ELR (cell line): ENCODE results near the gene APAF1.
A peak's percentile ranks its signal among the peaks of the same experiment; 100 is the strongest.
"Not testable (repeated sequence)": the region's sequence is repeated elsewhere in the genome, so short reads cannot be mapped to it uniquely, and the experiment has no call there.

Source experiments
- DNase-seq: peaks from one replicate; pipeline ENCODE4 v3.0.0-alpha.2; 2015; ENCODE audit warnings: low read depth

Gene APAF1

GRCh38 chr12:98644712-98645571 is at the start of gene APAF1, which contains the start of gene IKBIP:
Gene APAF1, plus strand, starts transcription at chr12:98645290. Its CDS starts 3,070 bp downstream, at chr12:98648360.
Gene IKBIP, minus strand, starts transcription at chr12:98644788. Its CDS starts 87 bp downstream, at chr12:98644701.
- peak; percentile 96 for DNase-seq

GRCh38 chr12:98597313-98597712 is 47.8 kb upstream of the APAF1 start:
- not testable (repeated sequence) for DNase-seq

- no peak for DNase-seq
These were observed 43.2 kb upstream of the APAF1 start for GRCh38 chr12:98601924-98602323.

DNA sequence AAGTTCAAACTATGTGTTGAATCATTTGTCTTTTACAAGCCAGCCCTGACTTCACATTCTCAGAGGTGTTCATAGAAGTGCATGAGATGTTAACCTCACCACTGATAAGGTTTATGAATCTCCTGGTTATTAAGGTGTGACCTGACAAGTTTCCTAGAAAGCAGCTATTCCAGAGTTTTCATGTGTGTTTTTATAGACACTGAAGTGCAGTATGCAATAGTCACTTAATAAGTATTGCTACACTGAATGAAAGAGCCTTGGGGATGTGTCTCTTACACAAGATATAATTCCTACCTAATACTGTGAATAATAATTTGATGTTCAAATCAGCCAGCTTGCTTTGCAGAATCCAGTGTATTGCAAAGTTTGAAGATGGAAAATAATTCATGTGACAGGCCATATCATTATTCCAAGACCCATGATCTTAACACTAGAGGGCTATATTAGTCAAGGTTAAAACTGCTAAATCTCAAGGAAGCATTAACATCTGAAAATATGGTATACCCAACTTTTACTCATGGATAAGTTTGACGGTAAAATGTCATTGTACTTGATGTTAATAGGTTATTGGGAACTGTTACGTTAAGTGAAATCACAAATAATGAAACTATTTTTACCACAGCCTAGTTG is 38.6 kb upstream of the APAF1 start:
- peak; percentile 13 for DNase-seq

DNA sequence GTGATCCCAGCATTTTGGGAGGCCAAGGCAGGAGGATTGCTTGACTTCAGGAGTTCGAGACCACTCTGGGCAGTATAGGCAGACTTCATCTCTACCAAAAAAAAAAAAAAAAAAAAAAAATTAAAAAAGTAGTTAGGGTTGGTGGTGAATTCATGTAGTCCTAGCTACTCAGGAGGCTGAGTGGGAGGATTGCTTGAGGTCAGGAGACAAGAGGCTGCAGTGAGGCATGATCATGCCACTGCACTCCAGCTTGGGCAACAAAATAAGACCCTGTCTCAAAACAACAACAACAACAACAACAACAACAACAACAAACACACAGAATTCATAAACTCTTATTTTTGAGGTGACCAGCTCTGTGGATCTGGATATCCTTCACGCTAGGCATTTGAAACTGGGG is 34.5 kb upstream of the APAF1 start:
- no peak for DNase-seq

DNA sequence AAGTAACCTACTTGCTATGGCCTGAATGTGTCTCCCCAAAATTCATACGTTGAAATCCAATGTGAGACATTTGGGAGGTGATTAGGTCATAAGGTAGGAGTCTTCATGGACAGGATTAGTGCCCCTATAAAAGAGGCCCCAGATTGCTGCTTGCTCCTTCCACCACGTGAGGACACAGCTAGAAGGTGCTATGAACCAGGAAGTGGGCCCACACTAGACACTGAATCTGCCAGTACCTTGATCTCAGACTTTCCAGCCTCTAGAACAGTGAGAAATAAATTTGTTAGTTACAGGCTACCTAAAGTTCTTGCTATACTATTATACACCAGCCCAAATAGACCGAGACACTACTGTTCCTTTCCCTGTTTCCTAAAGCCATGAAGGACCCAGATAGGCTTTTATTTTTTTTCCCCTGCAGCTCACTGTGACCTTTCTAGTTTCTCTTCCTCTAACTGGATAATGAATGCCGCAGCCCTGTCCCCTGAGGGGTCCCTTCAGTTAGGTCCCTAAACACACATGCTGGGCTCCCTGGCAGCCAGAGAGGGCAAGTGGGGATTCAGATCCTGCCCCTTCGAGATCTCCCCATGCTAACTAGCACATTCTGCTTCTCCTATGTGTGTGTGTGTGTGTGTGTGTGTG is 32.3 kb upstream of the APAF1 start:
- DNase-seq = no peak

GRCh38 chr12:98618952-98619351 is 26.1 kb upstream of the APAF1 start:
- no peak for DNase-seq

GRCh38 chr12:98635657-98636323 is 9.3 kb upstream of the APAF1 start:
- peak; percentile 87 for DNase-seq

DNA sequence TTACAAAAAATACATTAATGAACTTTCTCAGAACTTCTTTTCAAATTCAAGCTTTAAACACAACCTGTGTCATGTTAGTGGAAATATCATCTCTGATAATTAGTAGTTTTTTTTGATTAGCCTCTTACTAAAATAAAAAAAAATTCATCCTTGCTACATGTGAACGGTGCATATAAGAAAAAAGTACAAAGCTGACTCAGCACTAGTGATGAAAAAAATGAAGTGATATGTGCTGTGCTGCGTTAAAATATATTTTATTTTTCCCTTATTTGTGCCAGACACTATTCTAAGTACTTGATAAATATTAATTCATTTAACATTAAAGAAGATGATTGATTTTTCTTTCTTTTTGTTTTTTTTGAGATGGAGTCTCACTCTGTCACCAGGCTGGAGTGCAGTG is 8.0 kb upstream of the APAF1 start:
- DNase-seq = no peak

- no peak for DNase-seq
These were observed 7.1 kb upstream of the APAF1 start for GRCh38 chr12:98638009-98638408.

- DNase-seq = no peak
These were observed 5.6 kb upstream of the APAF1 start for GRCh38 chr12:98639491-98639890.

GRCh38 chr12:98642801-98643200 is 2.3 kb upstream of the APAF1 start:
- not testable (repeated sequence) for DNase-seq

GRCh38 chr12:98644433-98644711 is 718 bp upstream of the APAF1 start:
- DNase-seq = peak; percentile 70

DNA sequence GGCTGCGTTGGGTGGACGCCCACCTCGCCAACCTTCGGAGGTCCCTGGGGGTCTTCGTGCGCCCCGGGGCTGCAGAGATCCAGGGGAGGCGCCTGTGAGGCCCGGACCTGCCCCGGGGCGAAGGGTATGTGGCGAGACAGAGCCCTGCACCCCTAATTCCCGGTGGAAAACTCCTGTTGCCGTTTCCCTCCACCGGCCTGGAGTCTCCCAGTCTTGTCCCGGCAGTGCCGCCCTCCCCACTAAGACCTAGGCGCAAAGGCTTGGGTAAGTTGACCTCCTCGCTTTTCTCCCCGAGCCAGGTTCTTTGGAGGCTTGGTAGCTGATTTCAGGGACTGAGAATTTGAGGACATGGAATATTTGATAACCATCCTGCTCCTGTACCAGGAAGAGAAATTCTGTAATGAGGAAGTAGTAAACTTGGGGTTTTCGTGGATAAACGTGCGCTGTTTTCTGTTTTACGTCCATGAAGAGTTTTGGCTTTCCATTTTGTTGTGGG is 530 bp downstream of the APAF1 start:
- DNase-seq = peak; percentile 38

GRCh38 chr12:98646294-98647090 is 1.4 kb downstream of the APAF1 start:
- DNase-seq = peak; percentile 69

DNA sequence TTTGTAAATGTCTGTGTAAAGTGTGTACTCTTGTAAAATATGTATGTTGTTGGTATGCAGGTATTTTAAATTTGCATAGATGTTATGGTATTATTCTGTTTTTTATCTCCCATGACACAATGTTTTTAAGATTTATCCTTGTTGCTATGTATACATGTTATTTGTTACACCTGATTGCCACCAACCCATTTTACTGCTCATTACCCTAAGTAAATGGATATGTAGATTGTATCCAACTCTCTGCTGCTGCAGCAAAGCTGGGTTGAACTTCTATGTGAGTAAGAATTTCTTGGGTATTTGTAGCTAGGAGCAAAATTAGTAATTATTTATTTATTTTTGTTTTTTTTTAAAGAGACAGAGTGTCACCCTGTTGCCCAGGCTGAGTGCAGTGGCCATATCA is 6.2 kb downstream of the APAF1 start:
- peak; percentile 23 for DNase-seq

DNA sequence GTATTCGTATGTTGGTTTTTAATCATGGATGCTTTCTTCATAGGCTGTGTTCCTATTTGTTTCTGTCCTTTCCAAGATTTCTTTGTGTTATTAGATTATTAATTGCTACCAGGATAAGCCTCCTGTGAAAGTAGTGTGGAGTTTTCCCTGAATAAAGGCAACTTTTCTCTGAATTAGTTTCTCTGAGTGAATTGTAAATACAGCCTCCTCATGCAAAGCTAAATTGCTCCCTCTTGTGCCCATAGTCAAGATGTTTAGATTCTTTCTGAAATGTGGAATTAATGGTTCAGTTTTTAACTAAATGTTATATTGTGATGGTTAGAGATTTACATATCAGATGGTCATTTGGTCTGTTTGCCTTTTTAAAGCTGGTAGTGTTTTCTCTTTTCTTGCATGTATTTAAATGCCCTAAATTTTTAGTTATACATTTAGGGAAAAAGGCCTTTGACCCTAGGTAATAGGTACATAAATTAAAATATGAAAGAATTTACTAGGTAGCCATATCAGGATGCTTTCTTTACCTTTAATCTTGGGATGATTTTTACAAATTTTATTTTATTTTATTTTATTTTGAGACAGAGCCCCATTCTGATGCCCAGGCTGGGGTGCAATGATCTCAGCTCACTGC is 8.9 kb downstream of the APAF1 start:
- peak; percentile 76 for DNase-seq

DNA sequence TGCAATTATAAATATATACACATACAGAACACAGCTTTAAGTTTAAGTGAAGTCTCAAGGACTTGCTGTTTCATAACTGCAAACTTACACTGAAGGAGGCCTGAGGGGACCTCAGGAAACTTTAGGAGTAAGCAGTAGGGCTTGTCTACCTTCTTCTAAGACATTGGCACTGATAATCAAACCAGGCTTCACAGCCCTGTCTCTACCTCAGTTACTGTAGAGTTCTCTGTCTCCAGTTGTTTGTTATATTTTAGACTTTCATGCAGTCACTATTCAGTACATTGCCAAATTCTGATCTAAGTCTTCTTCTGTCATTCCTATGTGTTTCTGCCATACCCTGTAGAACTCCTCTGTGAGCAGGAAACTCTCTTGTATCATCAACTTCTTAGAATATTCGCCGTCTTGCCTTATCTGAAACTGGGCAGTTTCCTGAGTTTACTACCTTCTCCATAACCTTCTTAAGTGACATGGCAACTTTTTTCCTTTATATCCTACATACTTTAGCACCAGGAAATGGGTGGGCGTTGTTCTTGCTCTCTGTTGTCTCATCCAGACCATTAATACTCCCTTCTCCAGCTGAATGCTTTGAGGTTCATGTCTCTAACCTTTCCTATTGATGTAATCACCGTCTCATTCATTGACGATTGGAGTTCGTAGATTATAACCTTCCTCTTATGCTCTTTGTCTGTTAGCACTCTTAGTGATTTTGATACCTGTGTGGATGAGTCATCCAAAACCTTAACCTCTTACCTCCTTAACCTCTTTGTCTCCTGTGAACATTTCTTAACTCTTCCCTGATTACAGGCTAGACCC is 11.4 kb downstream of the APAF1 start:
- DNase-seq = no peak

DNA sequence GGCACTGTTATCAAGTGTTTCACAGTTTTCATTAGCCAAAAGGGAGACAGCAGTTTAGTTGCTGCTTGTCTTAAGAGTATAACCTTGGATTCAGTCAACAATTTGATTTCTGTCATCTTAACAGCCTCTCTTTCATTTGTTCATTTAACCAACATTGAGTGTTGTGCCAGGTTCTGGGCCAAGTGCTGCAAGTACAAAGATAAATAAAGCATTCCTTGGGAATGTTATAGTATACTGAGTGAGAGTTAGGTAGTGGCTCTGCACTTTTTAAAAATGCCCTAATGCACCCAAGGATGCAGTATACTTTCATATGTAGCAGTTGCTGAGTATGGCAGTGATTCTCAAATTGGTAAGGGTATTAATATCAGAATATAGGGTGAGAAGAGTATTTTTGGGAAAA is 15.4 kb downstream of the APAF1 start:
- no peak for DNase-seq

GRCh38 chr12:98669751-98670150 is 24.7 kb downstream of the APAF1 start:
- DNase-seq = no peak
